ENCODE data around the gene SLC7A10.
"Not testable (repeated sequence)": the region's sequence is repeated elsewhere in the genome, so short reads cannot be mapped to it uniquely, and the experiment has no call there.

Gene SLC7A10

DNA sequence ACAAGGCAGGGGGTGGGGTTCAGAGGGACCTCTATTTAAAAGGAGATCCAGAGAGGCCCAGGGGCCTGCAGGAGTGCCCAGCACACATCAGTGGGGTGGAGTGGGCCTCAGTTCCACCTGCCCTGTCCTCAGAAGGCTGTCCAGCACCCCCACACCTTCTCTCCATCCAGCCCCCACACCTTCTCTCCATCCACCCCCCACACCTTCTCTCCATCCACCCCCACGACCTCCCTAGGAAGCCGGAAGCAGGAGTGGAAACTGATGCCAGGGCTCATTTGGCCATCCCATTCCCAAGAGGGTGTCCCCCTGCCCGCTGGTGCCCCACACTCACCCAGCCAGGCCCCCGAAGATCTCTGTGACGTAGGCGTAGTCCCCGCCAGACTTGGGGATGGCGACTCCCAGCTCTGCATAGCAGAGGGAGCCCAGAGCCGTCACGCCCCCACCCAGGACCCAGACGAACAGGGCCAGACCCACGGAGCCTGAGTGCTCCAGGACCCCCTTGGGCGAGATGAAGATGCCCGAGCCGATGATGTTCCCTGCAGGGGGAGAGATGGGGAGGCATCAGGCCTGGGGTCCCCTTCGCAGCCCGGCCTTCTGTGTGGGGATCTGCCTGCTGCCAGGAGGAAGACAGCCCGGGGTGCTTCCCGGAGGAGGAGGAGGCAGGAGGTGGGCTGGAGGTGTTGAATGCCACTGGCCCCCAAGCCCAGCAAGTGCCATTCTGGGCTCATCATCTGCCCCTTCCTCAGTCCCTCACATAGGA, 10.0 kb downstream of the SLC7A10 start:
- no peak for DNase-seq (ENCODE audit: low spot score)

DNA sequence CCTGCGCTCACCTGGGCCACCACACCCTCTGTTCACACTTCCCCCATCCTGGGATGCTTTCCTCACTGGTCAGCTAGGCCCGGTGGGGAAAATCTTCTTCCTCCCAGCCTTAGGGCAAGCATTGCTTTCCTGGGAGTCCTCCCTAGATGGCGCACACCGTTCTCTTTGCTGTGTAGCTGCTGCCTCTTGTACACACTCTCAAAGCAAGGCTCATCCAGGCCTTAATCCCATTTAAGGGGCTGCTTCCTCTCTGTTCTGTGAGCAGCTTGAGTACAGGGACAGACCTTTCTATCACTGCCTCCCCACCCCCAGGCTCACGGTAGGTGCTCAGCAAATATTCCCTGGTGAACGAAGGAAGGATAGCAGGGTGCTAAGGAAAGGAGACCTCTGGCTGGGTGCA, 11.1 kb downstream of the SLC7A10 start:
- peak; percentile 57 for DNase-seq (ENCODE audit: low spot score)

DNA sequence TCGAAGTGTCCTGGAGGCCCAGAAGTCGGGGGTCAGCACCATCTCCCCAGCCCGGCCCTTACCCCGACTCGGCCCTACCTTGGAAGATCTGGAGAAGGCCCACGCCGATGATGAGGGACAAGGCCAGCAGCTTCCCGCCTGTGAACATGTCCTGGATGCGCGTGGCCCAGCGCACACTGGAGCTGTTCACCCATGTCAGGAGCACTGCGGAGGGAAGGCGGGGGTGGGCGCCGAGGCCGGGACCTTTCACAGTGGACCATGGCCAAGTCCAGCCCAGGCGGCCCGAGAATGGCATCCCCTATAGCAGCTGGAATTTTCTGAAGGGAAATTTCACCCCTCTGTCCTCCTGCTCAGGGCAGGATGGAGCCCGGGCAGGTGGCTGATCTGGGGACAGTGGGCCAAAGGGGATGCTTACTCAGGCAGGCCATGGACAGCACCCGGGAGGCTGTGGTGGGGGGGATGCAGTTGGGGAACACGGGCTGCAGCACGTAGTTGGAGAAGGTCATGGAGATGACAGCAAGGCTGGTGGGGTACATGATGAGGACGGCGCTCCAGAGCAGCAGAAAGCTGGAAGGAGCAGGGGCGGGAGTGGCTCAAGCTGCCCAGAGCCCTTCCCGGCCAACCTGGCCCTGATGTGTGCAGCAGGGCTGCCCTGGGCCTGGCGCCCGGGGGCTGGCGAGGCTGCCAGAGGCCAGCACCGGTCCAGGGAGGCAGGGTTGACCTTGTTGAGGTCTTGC, 13.0 kb downstream of the SLC7A10 start:
- no peak for DNase-seq (ENCODE audit: low spot score)

DNA sequence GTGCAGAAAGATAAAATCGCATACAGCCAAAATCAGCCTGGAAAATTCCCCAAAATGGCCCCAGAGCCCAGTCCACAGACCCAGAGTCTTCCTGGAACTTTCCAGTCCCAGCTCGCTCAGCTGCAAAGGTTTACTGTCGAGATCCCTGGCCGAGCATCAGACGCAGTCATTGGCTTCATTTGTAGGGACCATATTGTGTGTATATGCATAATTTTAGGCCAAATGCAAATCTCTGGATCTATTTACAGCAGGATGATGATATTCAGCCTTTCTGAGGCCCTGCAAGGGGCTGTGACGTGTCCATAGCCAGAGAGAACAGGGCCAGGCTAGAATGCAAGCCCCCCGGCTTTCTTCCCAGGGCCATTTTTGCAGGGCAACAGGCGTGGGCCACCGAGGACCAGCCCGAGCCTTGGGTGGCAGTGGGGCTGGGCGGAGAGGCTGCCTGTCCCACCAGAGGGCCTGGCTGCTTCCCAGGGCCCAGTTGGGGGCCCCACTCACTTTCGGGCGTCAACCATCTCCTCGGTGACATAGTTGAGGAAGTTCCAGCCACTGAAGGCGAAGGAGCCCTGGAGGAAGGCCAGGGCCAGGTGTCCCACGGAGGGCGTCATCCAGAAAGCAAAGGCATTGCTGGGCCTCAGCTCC, 13.7 kb downstream of the SLC7A10 start:
- no peak for DNase-seq (ENCODE audit: low spot score)

DNA sequence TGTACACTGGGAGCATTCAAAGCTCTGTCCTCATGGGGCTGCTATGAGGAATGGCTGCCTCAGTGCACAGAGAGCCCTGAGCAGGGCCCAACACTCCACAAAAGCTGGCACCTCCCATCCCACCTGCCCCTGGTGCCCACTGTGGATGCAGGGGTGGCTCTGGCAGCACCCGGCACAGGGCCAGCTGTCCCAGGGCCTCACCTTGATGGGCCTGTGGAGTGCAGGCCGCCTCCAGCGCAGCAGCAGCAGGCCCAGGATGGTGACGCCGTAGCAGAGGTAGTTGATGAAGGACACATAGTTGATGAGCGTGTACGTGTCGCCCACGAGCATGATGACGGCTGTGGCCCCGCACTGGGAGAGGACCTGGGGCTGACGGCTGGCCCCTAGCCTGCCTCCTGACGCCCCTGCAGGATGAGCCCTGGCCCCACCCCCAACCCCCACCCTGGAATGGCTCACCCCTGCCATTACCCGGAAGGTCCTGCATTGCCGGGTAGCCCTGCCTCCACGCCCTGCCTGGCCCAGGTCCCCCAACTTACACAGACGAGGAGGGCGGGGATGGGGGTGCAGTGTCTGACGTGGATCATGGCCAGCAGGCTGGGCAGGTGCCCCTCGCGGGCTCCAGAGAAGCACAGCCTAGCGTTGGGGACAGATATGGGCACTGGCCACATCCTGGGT, 15.2 kb downstream of the SLC7A10 start:
- DNase-seq (ENCODE audit: low spot score): no peak

DNA sequence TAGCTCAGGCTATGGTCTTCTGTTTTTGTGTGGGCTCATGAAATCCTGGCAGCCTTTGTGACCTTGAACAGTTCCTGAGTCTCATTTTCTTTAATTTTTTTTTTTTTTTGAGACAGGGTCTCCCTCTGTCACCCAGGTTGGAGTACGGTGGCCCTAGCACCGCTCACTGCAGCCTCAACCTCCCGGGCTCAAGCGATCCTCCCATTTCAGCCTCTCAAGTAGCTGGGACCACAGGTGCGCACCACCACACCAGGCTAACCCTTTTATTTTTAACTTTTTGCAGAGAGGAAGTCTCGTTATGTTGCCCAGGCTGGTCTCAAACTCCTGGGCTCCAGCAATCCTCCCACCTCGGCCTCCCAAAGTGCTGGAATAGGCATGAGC, 15.8 kb downstream of the SLC7A10 start:
- DNase-seq (ENCODE audit: low spot score): not testable (repeated sequence)

DNA sequence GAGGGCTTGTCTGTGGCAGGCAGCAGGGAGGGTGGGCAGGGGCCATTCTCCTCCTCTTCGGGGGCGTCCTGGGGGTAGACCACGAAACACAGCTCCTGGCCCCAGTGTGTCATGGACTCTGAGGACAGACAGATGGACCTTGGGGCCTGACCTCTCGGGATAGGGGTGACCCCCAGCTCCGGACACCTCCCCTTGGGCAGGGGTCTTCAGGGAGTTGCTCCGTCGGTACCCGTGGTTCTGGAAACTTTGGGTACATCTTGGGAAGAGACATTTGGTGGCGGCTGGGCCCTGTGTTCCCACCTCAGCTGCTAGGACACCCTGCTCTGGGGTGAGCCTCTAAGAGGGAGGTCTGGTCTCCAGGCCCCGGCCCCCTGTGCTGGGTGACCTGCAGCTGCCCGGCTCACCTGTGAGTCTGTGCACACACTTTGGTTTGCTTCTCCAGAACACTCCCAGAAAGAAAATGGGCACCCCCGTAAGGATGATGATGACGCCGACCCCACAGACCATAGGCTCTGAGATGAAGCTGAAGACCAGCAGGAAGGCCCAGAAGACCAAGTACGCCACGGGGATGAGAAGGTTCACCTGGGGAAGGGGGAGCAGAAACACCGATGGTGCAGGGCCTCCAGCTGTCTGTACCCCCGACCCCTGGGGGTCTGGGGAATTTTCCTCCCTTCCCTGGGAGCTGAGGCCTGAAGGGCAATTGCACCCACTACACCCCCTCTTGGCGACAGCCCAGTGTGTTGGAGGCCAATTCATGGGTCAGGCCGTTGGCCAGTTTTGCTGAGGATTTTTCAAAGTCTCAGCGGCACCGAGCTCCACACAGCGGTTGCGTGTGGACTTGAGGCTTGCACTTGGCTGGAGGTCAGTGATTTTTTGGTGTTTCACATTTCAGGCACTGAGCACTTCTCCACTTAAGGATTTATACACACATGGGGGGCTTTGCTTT, 16.5 kb downstream of the SLC7A10 start:
- no peak for DNase-seq (ENCODE audit: low spot score)

DNA sequence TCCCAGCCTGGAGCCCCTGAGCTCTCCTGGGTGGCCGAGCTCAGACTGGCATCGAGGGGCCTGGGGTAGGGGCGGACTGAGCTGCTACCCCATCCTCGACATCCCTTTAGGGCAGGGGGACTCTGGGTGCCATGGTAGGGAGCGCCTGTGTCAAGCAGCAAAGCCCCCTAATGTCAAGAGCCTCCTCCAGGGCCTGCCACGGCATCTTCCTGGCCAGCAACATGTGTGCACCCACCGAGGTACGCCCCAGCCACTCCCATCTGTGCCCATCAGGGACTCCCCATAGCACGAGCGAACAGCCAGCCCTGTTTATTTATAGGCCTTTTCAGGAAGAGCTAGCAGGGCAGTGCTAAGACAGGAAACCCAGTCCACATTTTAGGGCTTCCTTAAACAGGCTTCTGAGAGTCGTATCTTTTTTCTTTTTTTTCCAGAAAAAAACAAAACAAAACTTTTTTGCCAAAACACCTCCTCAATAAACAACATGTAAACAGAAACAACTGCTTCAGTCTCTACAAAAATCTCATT, 17.2 kb downstream of the SLC7A10 start:
- DNase-seq (ENCODE audit: low spot score): no peak

DNA sequence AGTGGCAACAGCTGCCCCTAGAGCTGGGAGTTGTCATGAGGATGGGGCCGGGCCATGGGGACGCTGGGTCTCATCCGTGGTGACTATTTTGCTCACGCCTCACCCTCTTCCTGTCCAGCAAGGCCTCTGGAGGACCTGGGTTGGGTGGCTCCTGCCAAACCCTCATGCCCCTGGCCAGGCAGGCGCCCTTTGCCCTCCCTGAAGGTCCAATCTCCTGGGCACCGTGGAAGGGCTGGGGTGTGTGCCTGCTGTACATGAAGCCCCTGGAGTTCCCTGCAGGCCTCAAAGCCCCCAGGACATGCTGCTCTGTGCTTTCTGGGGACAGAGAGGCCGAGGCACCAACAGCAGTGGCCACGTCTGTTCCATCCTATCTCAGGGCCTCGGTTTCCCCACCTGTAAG, 17.7 kb downstream of the SLC7A10 start:
- no peak for DNase-seq (ENCODE audit: low spot score)

DNA sequence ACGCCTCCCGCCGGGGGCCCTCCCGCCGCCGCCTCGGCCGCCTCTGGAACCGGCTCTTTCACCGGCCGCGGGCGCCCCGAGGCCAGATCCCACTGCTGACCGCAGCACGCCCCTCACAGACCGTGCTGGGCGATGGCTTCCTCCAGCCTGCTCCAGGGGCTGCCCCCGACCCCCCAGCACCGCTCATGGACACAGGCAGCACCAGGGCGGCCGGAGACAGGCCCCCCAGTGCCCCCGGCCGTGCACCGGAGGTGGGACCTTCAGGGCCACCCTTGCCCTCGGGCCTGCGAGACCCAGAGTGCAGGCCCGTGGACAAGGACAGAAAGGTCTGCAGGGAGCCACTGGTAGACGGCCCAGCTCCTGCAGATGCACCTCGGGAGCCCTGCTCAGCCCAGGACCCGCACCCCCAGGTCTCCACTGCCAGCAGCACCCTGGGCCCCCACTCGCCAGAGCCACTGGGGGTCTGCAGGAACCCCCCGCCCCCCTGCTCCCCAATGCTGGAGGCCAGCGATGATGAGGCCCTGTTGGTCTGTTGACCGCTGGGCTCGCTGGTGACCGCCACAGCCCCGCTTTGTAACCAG, 18.5 kb downstream of the SLC7A10 start:
- no peak for DNase-seq (ENCODE audit: low spot score)

DNA sequence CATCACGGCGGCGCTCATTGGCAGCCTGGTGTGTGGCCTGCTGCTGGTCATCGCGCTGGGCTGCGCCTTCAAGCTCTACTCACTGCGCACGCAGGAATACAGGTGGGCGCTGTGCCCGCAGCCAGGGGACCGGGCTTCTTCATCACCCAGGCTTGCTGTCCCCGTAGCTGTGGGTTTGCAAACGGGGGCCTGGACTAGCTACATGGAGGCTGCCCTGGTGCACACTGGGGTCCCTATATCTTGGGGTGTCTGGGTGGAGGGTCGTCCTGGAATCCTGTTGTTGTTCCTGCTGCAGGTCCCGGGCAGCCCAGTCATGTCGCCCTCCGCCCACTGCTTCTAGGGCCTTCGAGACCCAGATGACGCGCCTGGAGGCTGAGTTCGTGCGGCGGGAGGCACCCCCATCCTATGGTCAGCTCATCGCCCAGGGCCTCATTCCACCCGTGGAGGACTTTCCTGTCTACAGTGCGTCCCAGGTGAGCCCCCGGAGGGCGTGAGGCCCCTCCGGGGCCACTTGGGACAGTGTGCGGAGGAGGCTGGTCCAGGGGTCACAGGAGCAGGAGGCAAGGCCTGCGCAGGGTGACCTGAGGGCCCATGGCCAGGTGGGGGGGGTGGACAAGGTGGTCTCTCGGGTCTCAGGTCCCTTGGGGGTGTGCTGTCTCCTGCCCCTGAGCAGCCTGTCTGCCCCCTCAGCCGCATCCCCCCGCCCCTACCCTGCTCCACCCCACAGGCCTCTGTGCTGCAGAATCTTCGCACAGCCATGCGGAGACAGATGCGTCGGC, 19.2 kb downstream of the SLC7A10 start:
- DNase-seq (ENCODE audit: low spot score): no peak

DNA sequence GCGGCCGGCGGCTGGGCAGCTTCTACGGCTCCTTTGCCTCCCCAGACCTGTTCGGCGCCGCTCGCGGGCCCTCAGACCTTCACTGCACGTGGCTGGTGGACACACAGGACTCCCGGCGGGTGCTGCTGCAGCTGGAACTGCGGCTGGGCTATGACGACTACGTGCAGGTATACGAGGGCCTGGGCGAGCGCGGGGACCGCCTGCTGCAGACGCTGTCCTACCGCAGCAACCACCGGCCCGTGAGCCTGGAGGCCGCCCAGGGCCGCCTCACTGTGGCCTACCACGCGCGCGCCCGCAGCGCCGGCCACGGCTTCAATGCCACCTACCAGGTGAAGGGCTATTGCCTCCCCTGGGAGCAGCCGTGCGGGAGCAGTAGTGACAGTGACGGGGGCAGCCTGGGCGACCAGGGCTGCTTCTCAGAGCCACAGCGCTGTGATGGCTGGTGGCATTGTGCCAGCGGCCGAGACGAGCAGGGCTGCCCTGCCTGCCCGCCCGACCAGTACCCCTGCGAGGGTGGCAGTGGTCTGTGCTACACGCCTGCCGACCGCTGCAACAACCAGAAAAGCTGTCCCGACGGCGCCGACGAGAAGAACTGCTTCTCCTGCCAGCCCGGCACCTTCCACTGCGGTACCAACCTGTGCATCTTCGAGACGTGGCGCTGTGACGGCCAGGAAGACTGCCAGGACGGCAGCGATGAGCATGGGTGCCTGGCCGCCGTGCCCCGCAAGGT, 20.0 kb downstream of the SLC7A10 start:
- DNase-seq (ENCODE audit: low spot score): no peak

DNA sequence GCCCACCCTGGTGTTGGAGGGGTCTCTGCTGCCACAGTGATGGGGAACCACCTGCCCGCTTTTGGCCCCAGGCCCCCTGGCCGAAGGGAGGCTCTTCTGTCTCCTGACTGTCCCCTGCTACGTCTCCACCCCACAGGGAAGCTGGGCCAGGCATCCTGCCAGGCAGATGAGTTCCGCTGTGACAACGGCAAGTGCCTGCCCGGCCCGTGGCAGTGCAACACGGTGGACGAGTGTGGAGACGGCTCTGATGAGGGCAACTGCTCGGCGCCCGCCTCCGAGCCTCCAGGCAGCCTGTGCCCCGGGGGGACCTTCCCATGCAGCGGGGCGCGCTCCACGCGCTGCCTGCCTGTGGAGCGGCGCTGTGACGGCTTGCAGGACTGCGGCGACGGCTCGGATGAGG, 20.5 kb downstream of the SLC7A10 start:
- no peak for DNase-seq (ENCODE audit: low spot score)

DNA sequence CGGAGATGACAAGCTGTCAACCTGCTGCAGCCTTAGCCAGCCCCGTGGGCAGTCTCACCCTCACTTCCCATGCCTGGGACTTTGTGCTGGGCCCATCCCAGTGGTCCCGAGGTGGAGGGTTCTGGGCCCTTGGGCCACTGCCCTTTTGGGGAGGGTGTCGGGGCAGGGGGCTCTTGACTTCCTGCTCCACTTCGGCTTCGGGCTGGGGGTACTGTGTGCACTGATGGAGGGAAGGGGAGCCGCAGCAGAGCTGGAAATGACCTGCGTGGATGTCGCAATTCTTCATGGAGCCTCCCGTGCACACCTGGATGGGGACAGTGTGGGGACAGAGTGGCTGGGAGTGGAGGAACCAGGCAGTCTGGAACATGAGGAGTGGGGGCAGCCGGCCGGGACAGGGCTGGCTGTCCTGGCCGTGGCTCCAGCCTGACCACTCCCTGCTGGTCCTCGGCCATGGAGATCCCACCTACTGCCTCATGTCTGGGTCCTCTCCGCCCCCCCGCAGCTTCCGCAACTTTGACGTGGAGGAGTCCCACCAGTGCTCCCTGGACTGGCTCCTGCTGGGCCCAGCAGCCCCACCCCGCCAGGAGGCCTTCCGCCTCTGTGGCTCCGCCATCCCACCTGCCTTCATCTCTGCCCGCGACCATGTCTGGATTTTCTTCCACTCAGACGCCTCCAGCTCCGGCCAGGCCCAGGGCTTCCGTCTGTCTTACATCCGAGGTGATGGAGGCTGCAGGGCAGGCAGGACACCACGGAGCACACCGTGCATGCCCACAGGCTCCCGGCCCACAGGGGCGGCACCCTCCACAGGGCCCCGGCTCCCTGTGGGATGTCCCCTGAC, 21.3 kb downstream of the SLC7A10 start:
- no peak for DNase-seq (ENCODE audit: low spot score)

DNA sequence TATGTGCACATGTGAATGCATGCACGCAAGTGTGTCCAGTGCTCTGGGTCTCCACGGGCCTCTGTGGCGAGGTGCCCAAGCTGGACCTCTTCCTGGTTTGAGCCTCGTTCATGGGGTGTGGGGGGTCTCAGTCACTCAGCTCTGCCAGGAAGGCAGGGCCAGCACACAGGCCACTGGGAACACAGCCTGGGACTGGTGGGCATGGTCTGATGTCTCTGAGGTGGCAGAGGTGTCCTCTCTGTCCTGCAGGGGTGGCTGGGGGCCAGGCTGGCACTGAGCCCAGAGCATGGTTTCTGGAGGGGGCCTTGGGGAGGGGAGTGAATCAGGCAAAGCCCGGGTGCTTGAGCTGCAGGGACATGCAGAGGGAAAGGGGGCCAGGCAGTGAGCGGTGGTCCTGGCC, 22.1 kb downstream of the SLC7A10 start:
- DNase-seq (ENCODE audit: low spot score): no peak

DNA sequence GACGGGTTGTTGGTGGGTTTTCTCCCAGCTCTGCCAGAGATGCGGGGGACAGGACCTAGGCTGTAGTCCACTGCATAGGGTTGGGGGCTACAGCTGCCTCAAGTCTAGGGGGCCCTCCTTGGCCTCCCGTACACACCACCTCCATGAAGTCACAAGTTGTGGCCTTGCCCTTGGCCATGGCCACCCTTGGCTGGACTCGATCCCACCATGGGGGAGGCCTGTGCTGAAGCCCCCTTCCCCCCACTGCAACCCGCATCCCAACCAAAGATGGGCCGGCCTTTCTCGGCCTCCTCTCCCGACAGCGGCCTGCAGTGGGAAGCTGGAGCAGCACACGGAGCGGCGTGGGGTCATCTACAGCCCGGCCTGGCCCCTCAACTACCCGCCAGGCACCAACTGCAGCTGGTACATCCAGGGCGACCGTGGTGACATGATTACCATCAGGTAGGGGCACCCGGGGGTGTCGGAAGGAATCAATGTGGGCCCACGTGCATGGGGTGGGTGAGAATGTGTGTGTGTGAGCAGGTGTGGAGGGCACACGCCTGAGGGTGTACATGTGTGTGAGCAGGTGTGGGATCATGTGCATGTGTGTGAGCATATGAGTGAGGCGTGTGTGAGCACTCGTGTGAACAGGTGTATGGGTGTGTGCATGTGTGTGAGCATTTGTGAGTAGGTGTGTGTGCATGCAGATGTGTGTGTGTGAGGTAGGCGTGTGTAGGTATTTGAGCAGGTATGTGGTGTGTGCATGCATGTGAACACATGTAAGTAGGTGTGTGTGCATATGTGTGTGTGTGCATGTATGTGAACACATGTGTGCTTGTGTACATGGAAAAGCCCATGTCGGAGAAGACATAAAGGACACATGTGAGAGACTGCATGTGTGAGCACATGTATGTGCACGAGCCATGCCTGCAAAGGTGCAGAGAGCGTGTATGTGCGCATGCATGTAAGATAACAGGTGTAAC, 22.8 kb downstream of the SLC7A10 start:
- DNase-seq (ENCODE audit: low spot score): no peak

DNA sequence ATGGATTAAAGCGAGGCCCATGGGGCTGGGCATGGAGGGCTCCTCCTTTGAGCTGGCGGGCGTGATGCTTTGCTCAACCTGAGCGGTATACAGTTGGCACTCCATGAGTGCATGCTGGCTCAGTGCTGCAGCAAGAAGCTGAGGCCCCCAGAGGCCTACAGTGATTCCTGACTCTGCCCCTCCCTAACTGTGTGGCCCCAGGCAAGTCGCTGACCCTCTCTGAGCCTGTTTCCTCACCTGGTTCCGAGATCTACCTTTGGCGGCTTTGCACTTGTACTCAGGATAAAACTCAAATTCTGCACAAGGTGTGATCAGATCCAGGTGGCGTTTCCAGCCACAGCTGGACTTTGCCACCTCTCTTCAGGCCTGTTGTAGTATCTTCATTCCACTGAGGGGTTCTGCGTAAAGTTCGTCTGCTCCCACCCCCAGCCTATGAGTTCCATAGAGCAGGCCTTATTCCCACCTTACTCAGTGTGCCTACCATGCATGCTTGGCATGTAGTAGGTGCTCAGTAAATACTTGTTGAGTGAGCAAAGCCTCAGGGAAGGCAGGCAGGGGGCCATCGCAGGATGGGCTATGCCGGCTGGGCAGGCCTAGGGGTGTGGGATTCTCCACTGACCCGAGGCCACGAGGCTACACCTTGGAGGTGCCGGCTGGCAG, 23.6 kb downstream of the SLC7A10 start:
- DNase-seq (ENCODE audit: low spot score): no peak

All from AG20443 (cell line).